ENCODE measurements around the gene DUSP28. TPM values are rescaled to one million over a fixed set of nuclear protein-coding genes. Genes with fewer than 3 reads are reported as not detected.
"Not testable (repeated sequence)": the region's sequence is repeated elsewhere in the genome, so short reads cannot be mapped to it uniquely, and the experiment has no call there.

The DUSP28 gene
- total and polyA plus RNA-seq, 5 donors = 9.6 to 14.9 (median 11.1) TPM

DNA sequence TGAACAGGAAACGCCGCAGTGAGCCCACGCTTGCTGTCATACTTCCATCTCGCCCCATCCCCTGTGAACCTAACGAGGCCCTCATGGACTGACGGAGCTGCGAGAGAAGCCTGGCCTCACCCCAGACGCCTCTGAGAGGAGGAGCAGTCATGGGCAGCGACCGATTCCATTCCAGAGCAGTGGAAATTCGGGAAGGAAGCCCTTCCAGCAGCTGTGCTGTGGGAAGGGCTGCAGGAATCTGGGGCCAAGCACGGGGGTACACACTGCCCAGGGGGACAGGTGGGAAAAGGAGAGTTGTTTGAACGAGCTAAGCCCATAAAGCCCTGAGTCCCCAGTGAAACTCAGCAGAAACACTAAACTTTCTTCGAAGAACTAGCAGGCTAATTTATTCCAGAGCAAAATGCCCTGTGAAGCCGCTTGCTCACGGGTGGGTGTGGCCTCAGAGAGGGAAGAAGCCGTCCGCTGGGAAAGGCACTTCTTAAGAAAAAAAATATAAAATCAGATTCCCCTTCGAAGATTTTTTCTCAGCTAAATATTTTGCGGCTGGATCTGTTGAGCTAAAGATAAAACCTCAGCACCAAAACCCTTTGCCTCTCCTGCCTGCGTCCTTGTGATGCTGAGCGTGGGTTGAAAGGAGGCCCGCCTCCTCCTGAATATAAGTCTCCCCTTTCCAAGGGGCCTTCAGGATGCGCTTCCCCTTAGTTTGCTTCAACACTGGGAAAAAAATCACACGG is 40.6 kb upstream of the DUSP28 start:
- 27% methylated on average over 25 of the region's 25 CpGs for WGBS
- Histone ChIP-seq H3K4me1 (ENCODE audit: control insufficient read depth, insufficient read depth, low read length) (no peaks in the 10 kb centered on the region), H3K27me3 (ENCODE audit: control insufficient read depth, insufficient read depth) (no peaks in the 10 kb centered on the region), H3K9me3 (ENCODE audit: control insufficient read depth, low read length) (no peaks in the 10 kb centered on the region), H3K27ac (ENCODE audit: low read length) (no peak overlapping the region), H3K4me3 (ENCODE audit: low read length) (no peak overlapping the region)
- intact Hi-C loops (cut with DNase I) = loop anchor here in 3 of 4 donors (10.0 kb wide), 1 partner anchor 185 kb away; no protein-coding TSS in a partner anchor
- ATAC-seq (peak; percentile 37 to 38), DNase-seq (no peak)

GRCh38 chr2:240520130-240520973 is 39.8 kb upstream of the DUSP28 start:
- H3K4me3 ChIP-seq (ENCODE audit: low read length) = no peak overlapping the region

DNA sequence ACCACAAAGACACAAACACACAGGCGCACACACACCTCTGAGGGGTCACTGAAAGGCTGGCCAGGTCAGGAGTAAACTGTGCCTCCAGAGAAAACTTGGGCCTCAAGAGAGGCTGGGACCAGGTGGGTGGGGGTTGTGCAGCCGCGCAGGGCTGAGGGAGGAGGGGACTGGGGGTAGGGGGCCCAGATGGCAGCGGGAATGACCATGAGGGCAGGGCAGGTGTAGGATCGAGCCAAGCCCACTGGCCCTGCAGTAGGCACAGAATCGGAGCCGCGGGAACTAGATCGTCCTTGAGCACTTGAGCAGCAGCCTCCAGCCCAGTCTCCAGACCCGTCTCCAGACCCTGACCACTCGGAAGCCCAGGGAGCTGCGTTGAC is 39.2 kb upstream of the DUSP28 start:
- ATAC-seq = no peak

More at GRCh38 chr2:240520130-240520973, 39.8 kb upstream of the DUSP28 start:
- 22% methylated on average over 52 of the region's 52 CpGs for WGBS
- H3K4me1 ChIP-seq (ENCODE audit: control insufficient read depth, insufficient read depth, low read length) = no peaks in the 10 kb centered on the region
- DNase-seq (no peak), ATAC-seq (peak; percentile 27 to 34)
- H3K9me3 ChIP-seq (ENCODE audit: control insufficient read depth, low read length) = no peaks in the 10 kb centered on the region
- intact Hi-C loops (cut with DNase I) = no loop called here
- no peak overlapping the region for H3K27ac ChIP-seq (ENCODE audit: low read length)
- no peaks in the 10 kb centered on the region for H3K27me3 ChIP-seq (ENCODE audit: control insufficient read depth, insufficient read depth)

DNA sequence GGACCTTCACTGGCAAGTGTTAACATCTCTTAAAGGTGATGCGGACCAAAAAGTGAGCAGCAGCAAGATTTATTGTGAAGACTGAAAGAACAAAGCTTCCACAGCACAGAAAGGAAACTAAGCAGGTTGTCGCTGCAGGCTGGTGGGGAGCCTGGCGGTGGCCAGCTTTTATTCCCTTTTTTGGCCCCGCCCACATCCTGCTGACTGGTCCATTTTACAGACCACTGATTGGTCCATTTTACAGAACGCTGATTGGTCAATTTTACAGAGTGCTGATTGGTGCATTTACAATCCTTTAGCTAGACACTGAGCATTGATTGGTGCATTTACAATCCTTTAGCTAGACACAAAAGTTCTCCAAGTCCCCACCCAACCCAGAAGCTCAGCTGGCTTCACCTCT is 38.3 kb upstream of the DUSP28 start:
- H3K9me3 ChIP-seq (ENCODE audit: control insufficient read depth, low read length); H3K27me3 ChIP-seq (ENCODE audit: control insufficient read depth, insufficient read depth); DNase-seq; H3K4me3 ChIP-seq (ENCODE audit: low read length); intact Hi-C loops (cut with DNase I); ATAC-seq; H3K4me1 ChIP-seq (ENCODE audit: control insufficient read depth, insufficient read depth, low read length); H3K27ac ChIP-seq (ENCODE audit: low read length): not testable (repeated sequence)
- WGBS = 94% methylated on average over 5 of the region's 5 CpGs

More for the DNA sequence above, 39.2 kb upstream of the DUSP28 start:
- no peaks in the 10 kb centered on the region for H3K9me3 ChIP-seq (ENCODE audit: control insufficient read depth, low read length)
- no peaks in the 10 kb centered on the region for H3K27me3 ChIP-seq (ENCODE audit: control insufficient read depth, insufficient read depth)
- 92% methylated on average over 12 of the region's 12 CpGs for WGBS
- H3K4me3 ChIP-seq (ENCODE audit: low read length) = no peak overlapping the region
- intact Hi-C loops (cut with DNase I) = no loop called here
- no peak overlapping the region for H3K27ac ChIP-seq (ENCODE audit: low read length)
- no peaks in the 10 kb centered on the region for H3K4me1 ChIP-seq (ENCODE audit: control insufficient read depth, insufficient read depth, low read length)
- DNase-seq = no peak

DNA sequence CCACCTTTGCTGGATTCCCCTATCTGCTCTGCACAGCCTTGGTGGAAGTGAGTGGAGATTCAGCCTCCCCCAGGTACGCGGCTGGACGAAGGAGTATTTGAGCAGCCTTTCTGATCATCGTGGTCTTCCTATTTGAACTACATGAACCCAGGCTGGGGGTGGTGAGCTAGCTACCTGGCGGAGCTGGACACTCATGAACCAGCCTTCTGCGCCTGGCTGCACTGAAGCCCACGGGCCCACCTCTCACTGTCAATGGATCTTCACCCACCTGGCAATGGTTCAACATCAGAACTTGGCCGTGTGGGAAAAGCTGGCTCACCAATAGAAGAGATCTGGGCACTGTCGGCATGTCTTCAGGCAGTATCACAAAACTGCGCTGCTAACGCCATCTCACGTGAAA is 37.8 kb upstream of the DUSP28 start:
- H3K4me3 ChIP-seq (ENCODE audit: low read length) = no peak overlapping the region
- H3K27me3 ChIP-seq (ENCODE audit: control insufficient read depth, insufficient read depth) = no peaks in the 10 kb centered on the region
- H3K4me1 ChIP-seq (ENCODE audit: control insufficient read depth, insufficient read depth, low read length) = no peaks in the 10 kb centered on the region
- 95% methylated on average over 12 of the region's 12 CpGs for WGBS
- intact Hi-C loops (cut with DNase I) = no loop called here
- H3K27ac ChIP-seq (ENCODE audit: low read length) = no peak overlapping the region
- no peak for DNase-seq
- no peaks in the 10 kb centered on the region for H3K9me3 ChIP-seq (ENCODE audit: control insufficient read depth, low read length)
- ATAC-seq = no peak

- Histone ChIP-seq H3K4me1 (ENCODE audit: control insufficient read depth, insufficient read depth, low read length) (no peaks in the 10 kb centered on the region), H3K9me3 (ENCODE audit: control insufficient read depth, low read length) (no peaks in the 10 kb centered on the region), H3K4me3 (ENCODE audit: low read length) (no peak overlapping the region), H3K27ac (ENCODE audit: low read length) (no peak overlapping the region), H3K27me3 (ENCODE audit: control insufficient read depth, insufficient read depth) (no peaks in the 10 kb centered on the region)
- WGBS = 97% methylated on average over 32 of the region's 32 CpGs
- ATAC-seq (no peak), DNase-seq (no peak)
- intact Hi-C loops (cut with DNase I) = no loop called here
These were observed 36.5 kb upstream of the DUSP28 start for GRCh38 chr2:240523451-240524281.

DNA sequence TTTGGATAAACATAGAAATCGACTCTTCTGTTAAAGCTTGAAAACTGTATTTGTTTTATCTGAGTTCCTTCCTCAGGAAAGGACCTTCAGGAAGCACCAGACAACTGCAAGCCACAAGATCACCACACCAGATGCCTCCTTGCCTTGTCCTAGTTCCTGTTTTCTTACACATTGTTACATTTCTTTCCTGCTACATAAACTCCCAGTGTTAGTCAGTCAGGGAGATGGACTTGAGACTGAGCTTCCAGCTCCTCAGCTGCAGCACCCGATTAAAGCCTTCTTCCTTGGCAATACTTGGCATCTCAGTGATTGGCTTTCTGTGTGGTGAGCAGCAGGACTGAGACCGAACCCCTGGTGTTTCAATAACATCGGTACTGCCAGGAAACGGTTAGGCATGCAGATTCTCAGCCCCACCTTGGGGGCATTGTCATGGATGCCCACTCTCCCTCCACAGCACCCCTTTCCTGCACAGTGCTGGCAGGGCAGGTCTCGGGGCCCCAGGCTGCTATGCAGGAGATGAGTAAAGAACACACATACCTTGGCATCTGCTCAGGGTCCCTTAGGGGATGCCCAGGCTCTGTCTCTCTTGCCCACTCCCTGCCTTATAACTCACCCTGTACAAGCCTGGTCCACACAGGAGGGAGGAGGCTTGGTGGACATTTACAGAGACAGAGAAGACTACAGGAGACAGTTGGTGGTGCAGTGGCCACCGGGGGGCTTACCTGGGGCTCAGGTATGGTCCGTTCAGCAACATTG is 35.0 kb upstream of the DUSP28 start:
- ATAC-seq = no peak
- Histone ChIP-seq H3K27me3 (ENCODE audit: control insufficient read depth, insufficient read depth) (no peaks in the 10 kb centered on the region), H3K4me3 (ENCODE audit: low read length) (no peak overlapping the region), H3K4me1 (ENCODE audit: control insufficient read depth, insufficient read depth, low read length) (no peaks in the 10 kb centered on the region), H3K27ac (ENCODE audit: low read length) (no peak overlapping the region), H3K9me3 (ENCODE audit: control insufficient read depth, low read length) (no peaks in the 10 kb centered on the region)
- intact Hi-C loops (cut with DNase I) = no loop called here
- no peak for DNase-seq
- 89% methylated on average over 8 of the region's 8 CpGs for WGBS

DNA sequence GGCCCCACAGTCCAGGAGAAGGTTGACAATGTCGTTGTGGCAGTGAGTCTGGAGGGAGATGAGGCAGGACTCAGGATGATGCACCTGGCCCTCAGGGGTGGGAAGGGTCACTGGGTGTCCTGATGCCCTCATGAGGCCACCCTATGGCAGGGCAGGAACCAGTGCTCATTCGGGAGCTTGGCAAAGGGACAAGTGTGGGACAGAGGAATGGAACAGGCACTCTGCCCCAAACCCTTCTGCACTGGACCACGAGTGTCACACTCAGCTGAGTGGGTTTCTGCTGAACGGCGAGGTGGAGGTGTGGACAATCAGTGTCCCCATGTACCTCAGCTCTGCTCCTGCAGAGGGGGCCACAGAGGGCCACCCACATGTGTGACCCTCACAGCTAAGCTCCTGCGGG is 34.4 kb upstream of the DUSP28 start:
- Histone ChIP-seq H3K27me3 (ENCODE audit: control insufficient read depth, insufficient read depth) (no peaks in the 10 kb centered on the region), H3K4me3 (ENCODE audit: low read length) (no peak overlapping the region), H3K27ac (ENCODE audit: low read length) (no peak overlapping the region), H3K9me3 (ENCODE audit: control insufficient read depth, low read length) (no peaks in the 10 kb centered on the region), H3K4me1 (ENCODE audit: control insufficient read depth, insufficient read depth, low read length) (no peaks in the 10 kb centered on the region)
- ATAC-seq = no peak
- no peak for DNase-seq
- intact Hi-C loops (cut with DNase I) = no loop called here
- WGBS = 96% methylated on average over 6 of the region's 6 CpGs

DNA sequence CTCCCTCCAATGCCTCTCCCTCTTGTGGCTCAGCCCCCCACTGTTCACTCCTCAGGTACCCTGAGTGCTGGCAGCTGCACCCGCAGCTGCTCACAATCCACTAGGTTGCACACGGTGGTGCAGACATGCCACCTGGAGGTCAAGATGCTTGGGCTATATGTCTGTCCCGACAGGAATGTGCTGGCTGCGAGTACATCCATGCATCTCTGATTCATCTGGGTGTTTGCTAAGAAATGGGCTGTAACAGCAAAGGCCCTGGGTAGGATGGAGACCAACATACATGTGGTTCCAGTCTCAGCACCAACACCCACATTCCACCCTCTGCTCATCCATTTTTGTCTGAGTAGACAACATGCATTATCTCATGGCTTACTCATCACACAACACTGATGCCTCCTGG is 33.6 kb upstream of the DUSP28 start:
- no peaks in the 10 kb centered on the region for H3K9me3 ChIP-seq (ENCODE audit: control insufficient read depth, low read length)
- ATAC-seq (no peak), DNase-seq (no peak)
- no peak overlapping the region for H3K27ac ChIP-seq (ENCODE audit: low read length)
- H3K4me3 ChIP-seq (ENCODE audit: low read length) = no peak overlapping the region
- WGBS = 89% methylated on average over 4 of the region's 4 CpGs
- H3K27me3 ChIP-seq (ENCODE audit: control insufficient read depth, insufficient read depth) = no peaks in the 10 kb centered on the region
- no peaks in the 10 kb centered on the region for H3K4me1 ChIP-seq (ENCODE audit: control insufficient read depth, insufficient read depth, low read length)
- intact Hi-C loops (cut with DNase I) = no loop called here

DNA sequence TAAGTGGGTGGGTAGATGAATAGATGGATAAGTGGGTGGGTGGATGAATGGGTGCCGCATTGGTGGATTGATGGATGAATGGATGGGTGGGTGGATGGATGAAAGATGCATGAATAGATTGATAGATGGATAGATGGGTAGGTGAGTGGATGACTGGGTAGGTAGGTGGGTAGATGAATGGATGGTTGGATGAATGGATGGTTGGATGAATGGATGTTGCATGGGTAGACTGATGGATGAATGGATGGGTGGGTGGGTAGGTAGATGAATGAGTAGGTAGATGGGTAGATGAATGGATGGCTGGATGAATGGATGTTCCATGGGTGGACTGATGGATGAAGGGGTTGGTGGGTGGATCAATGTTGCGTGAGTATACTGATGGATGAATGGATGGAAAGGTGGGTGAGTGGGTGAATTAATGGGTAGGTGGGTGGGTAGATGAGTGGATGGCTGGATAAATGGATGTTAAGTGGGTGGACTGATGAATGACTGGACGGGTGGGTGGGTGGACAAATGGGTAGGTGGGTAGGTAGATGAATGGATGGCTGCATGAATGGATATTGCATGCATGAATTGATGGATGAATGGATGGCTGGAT is 32.9 kb upstream of the DUSP28 start:
- no peaks in the 10 kb centered on the region for H3K4me1 ChIP-seq (ENCODE audit: control insufficient read depth, insufficient read depth, low read length)
- WGBS = 91% methylated on average over 3 of the region's 3 CpGs
- intact Hi-C loops (cut with DNase I) = no loop called here
- no peak overlapping the region for H3K4me3 ChIP-seq (ENCODE audit: low read length)
- ATAC-seq (no peak), DNase-seq (no peak)
- H3K9me3 ChIP-seq (ENCODE audit: control insufficient read depth, low read length) = no peaks in the 10 kb centered on the region
- no peaks in the 10 kb centered on the region for H3K27me3 ChIP-seq (ENCODE audit: control insufficient read depth, insufficient read depth)
- H3K27ac ChIP-seq (ENCODE audit: low read length) = no peak overlapping the region
